GM10266 (cell line): ENCODE results near the gene MASP1.

Experiments used
- DNase-seq: peaks from one replicate; pipeline ENCODE4 v3.0.0; 2012; ENCODE audit errors: extremely low spot score
- TF ChIP-seq, protein P1 (sequence below): IDR thresholded peaks from 2 replicates; pipeline ENCODE4 v1.5.1; 2012; ENCODE audit warnings: mild to moderate bottlenecking, low read depth; ENCODE audit not compliant: control insufficient read depth, insufficient read depth; ENCODE audit errors: missing control alignments

MASP1 gene

DNA sequence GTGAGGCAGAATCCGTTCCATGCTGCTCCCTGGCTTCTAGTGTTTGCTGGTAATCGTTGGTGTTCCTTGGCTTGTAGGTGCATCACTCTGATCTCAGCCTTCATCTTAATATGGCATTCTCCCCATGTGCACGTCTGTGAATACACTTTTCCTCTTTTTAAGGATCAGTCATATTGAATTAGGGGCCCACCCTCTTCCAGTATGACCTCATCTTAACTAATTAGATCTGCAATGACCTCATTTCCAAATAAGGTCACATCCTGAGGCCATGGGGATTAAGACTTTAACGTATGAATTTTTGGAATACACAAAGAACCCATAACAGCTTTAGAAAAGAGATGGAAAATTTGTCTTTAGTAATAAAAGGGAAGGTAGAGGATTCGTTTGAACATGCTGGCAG, 34.1 kb upstream of the MASP1 start:
- TF ChIP-seq, protein P1, sequence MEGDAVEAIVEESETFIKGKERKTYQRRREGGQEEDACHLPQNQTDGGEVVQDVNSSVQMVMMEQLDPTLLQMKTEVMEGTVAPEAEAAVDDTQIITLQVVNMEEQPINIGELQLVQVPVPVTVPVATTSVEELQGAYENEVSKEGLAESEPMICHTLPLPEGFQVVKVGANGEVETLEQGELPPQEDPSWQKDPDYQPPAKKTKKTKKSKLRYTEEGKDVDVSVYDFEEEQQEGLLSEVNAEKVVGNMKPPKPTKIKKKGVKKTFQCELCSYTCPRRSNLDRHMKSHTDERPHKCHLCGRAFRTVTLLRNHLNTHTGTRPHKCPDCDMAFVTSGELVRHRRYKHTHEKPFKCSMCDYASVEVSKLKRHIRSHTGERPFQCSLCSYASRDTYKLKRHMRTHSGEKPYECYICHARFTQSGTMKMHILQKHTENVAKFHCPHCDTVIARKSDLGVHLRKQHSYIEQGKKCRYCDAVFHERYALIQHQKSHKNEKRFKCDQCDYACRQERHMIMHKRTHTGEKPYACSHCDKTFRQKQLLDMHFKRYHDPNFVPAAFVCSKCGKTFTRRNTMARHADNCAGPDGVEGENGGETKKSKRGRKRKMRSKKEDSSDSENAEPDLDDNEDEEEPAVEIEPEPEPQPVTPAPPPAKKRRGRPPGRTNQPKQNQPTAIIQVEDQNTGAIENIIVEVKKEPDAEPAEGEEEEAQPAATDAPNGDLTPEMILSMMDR = no peak
- no peak for DNase-seq

DNA sequence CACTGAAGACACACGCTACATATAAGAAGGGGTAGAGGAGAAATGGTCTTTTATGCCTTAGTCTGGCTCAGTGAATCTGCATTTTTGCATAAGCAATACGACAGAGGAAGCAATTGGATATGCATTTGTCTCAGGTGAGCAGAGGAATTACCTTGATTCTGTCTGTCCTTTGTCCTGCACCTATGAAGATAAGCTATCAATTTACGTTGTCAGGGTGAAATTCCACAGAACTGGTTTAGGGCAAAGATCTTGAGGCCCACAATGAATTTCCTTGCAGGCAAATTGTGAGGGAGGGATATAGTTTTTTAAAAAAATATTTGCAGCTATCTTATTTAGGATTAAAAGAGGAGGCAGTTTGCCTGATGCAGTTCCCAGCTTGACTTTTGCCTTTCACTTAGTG, 31.6 kb upstream of the MASP1 start:
- TF ChIP-seq, protein P1 = no peak
- DNase-seq = no peak

DNA sequence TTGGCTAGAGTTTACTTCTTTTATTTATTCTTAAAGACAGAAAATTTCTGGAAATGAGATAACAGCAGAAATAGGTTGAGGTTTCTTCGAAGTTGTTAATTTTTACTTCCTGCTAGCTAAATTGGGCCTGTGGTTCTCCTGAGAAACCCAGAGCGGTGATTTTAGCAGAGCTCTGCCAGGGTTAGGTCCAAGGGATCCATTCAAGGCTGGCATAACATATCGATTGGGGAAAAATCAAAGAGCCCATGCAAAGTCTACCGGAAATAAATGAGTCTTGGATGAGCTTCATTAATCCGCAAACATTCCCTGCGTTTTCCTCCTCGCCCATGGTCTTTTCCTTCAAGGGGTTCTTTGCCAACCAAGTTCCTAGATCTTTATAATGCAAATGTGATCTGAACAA, 30.8 kb upstream of the MASP1 start:
- TF ChIP-seq, protein P1 = no peak
- DNase-seq = no peak

DNA sequence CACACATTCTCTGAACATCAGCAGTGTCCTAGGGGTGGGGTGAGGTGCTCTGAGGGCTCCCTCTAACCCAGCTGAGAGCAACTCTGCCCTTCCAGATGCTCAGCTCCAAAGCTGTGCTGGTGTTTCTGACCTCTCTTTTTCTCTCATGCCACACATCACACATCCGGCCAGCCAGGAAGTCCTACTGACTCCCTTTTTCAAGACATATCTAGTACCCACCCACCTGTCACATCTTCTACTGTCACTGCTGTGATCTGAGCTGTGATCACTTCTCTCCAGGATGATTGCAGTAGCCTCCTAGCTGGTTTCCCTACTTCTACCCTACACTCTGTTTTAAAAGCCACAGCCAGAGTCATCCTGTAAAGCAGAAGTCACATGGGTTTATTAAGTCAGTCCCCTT, 30.2 kb upstream of the MASP1 start:
- TF ChIP-seq, protein P1 = no peak
- DNase-seq = no peak

DNA sequence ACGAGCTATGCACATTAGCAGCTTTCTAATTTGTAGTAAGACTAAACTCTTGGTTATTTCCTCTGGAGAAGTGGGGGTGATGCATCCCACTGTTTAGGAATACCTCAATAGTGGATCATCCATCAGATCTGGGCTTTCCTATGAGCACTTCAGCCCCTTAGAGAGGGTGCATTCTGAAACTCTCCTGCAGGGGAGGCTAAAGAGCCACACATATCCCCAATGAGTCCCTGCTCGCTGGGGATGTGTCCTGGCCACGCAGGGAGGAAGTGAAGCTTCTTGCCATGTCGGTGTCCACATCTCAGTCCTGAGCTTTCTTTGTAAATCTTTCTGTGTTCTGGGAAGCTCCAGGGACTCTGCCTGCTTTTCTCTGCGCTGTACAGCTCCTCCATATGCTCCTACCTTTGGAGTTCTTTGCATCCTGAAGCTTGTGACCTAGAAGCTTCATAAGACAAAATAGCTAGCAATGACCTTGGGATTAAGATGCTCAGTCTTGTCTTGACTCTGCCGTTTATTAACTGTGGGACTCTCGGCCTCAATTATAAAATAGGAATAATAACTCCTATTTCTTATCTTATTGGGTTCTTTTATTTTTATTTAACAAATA, 28.3 kb upstream of the MASP1 start:
- DNase-seq = peak; percentile 72

DNA sequence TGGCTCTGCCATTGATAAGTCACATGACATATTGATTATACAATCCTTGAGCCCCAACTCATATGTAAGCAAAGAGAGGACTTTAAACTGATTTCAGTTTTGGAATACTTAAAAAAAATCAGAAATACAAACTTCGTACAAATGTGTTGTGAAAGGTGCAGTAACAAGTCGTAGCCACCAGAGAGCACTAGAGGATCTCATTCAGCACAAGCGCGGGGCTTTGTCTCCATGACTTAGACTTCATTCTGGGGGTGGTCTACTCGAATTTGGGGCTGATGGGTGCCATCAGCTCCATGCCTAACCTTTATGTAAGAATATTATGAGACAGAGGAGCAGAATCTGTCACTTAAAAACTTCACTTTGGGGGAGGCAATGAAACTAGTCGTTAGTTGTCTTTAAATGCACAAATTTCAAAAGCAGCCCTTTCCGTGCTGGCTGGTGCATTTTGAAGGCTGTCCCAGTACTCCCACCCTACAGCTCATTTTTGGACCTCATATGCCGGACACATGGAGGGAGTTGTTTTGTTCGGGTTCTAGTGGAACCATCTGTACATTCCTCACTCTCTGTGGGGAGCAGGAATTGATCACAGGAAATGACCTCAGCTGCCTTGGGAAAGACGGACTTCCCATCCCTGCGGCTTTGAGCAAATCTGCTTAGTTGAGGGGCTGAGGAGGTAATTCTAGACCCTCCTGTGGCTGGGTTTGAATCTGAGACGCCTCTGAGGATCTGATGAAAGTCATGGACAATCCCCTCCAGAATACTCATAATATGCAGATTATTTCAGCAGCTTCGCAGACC, 27.5 kb upstream of the MASP1 start:
- TF ChIP-seq, protein P1 = peak; percentile 90
- DNase-seq = peak; percentile 56

More for the DNA sequence above, 28.3 kb upstream of the MASP1 start:
- TF ChIP-seq, protein P1 = peak; percentile 89

DNA sequence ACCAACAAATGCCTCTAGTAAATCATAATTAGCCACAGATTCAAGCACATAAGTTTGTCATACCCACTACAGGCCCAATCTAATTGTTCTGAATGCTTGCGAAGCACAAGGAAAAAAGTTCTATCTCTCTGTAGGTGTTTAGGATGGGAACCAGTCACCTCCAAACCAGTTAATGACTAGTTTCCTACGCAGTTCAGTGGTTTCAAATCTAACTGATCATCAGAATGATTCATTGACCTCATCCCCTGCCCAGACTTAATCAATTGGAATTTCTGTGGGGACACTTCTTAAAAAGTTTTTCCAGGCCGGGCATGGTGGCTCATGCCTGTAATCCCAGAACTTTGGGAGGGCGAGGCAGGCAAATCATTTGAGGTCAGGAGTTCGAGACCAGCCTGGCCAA, 24.3 kb upstream of the MASP1 start:
- TF ChIP-seq, protein P1 = no peak

More for the DNA sequence above, 24.3 kb upstream of the MASP1 start:
- DNase-seq = no peak
